Osteoblast (primary cell): ENCODE data around the gene ZIC5. TPM values are rescaled to one million over a fixed set of nuclear protein-coding genes. Genes with fewer than 3 reads are reported as not detected.
A peak's percentile ranks its signal among the peaks of the same experiment; 100 is the strongest.

Experiments used
- DNase-seq: peaks from one replicate; pipeline ENCODE4 v3.0.0; 2011; ENCODE audit warnings: low spot score, mixed read lengths; ENCODE audit not compliant: insufficient read length; ENCODE audit errors: missing footprints
- H2AFZ ChIP-seq: 2 replicates; pipeline ENCODE4 v1.6.0; 2011; ENCODE audit warnings: mild to moderate bottlenecking, low read length
- H3K27ac ChIP-seq: 2 replicates; pipeline ENCODE4 v1.5.1; 2011; ENCODE audit warnings: mild to moderate bottlenecking, low read depth, low read length, moderate library complexity
- H3K27me3 ChIP-seq: 2 replicates; pipeline ENCODE4 v1.6.0; 2012; ENCODE audit warnings: mild to moderate bottlenecking, control low read depth, inconsistent platforms, low read length, moderate library complexity; ENCODE audit not compliant: insufficient read depth
- H3K36me3 ChIP-seq: 2 replicates; pipeline ENCODE4 v1.5.1; 2011; ENCODE audit warnings: mild to moderate bottlenecking, low read length, control low read depth, moderate library complexity; ENCODE audit not compliant: insufficient read depth
- H3K4me1 ChIP-seq: 2 replicates; pipeline ENCODE4 v1.5.1; 2011; ENCODE audit warnings: mild to moderate bottlenecking, low read length, control low read depth, moderate library complexity; ENCODE audit not compliant: insufficient read depth
- H3K4me2 ChIP-seq: 2 replicates; pipeline ENCODE4 v1.6.0; 2011; ENCODE audit warnings: mild to moderate bottlenecking, low read length; ENCODE audit not compliant: insufficient read depth
- H3K4me3 ChIP-seq: fragments of 200-600 bp; sonication (generic); 3 replicates; pipeline ENCODE4 v1.5.1; 2012; ENCODE audit warnings: mild to moderate bottlenecking, low read length, inconsistent platforms; ENCODE audit not compliant: insufficient read depth
- H3K79me2 ChIP-seq: 2 replicates; pipeline ENCODE4 v1.6.0; 2012; ENCODE audit warnings: mild to moderate bottlenecking, low read length, control low read depth, inconsistent platforms; ENCODE audit not compliant: insufficient read depth
- H3K9me3 ChIP-seq: 2 replicates; pipeline ENCODE4 v1.5.1; 2011; ENCODE audit warnings: low read depth, low read length, control low read depth
- H4K20me1 ChIP-seq: 2 replicates; pipeline ENCODE4 v1.6.0; 2012; ENCODE audit warnings: mild to moderate bottlenecking, low read length, control low read depth; ENCODE audit not compliant: insufficient read depth
- CTCF ChIP-seq: IDR thresholded peaks from 2 replicates; pipeline ENCODE4 v1.5.1; 2011; ENCODE audit warnings: mild to moderate bottlenecking, low read depth, low read length, moderate library complexity; ENCODE audit errors: extremely low read depth
- total RNA-seq: library from RNA; depleted of rRNA; stranded (reverse); fragments of >200 nt; gene quantifications from 2 replicates; pipeline ENCODE4 v1.2.3, GENCODE V29; 2012

The ZIC5 gene
- total RNA-seq, 1 donor, result not detected

DNA sequence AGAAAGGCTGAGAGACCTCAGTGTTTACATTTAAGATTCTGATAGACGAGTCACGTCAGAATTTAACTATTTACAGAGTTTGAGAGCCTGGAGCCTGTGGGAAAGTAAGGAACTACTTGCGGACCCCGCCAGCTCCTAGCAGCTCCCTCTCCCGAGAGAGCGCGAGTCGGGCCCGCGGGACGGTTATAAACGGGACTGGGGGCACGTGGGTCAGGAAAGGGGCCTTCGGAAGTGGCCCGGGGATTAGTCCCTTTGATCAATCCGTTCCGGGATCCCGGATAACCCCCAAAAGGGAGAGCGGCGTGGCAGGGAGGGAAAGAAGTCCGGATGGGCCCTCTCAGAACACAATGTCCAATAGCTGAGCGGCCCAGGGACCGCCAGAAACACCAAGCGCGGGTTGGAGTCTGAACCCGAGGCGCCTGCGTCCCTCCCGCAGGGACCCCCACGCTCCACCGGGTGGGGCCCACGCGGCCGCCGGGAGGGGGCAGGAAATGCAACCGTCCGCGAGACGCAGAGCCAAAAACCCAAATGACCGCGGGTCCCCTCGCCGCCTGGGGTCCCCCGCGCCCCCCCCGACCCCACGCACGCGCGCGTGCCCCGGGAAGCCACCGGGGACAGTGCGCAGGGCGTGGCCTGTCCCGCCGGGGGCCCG, 3.6 kb downstream of the ZIC5 start:
- Histone ChIP-seq H3K4me3 (no peak overlapping the region), H3K27ac (no peak overlapping the region), H3K36me3 (no peaks in the 10 kb centered on the region), H2AFZ (no peak overlapping the region), H3K9me3 (no peaks in the 10 kb centered on the region), H3K79me2 (no peaks in the 10 kb centered on the region), H4K20me1 (peaks cover 2% of the 10 kb centered on the region), H3K27me3 (peaks cover 80% of the 10 kb centered on the region), H3K4me1 (no peaks in the 10 kb centered on the region), H3K4me2 (no peak overlapping the region)
- DNase-seq, result peak; percentile 58
- TF ChIP-seq CTCF, result no peak

DNA sequence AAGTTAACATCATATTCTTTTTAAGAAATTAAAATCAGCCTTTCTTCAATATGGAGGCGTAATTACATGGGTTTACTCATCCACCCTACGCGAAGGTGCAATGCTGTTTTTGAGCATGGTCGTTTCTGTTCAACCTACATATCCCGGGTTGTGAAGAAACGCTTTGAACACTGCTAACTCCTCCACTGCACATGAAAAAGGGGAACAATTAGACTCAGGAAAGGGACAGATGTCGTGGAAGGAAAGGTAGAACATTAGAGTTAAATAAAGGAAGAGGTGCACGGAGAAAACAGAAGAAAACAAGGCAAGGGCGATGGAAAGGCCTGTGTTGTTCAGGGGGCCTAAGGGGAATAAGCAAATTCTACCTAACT, 4.1 kb downstream of the ZIC5 start:
- H3K4me1 ChIP-seq, result no peaks in the 10 kb centered on the region
- H2AFZ ChIP-seq, result no peak overlapping the region
- H3K79me2 ChIP-seq, result no peaks in the 10 kb centered on the region
- H3K36me3 ChIP-seq, result no peaks in the 10 kb centered on the region
- no peaks in the 10 kb centered on the region for H3K9me3 ChIP-seq
- H3K4me2 ChIP-seq, result no peak overlapping the region
- H3K27ac ChIP-seq, result no peak overlapping the region
- no peak for DNase-seq
- H3K27me3 ChIP-seq, result peaks cover 80% of the 10 kb centered on the region
- TF ChIP-seq CTCF, result no peak
- H3K4me3 ChIP-seq, result no peak overlapping the region
- H4K20me1 ChIP-seq, result peaks cover 2% of the 10 kb centered on the region

- TF ChIP-seq CTCF, result no peak
- no peak overlapping the region for H3K4me3 ChIP-seq
- H2AFZ ChIP-seq, result no peak overlapping the region
- DNase-seq, result no peak
- peaks cover 80% of the 10 kb centered on the region for H3K27me3 ChIP-seq
- peaks cover 2% of the 10 kb centered on the region for H4K20me1 ChIP-seq
- no peaks in the 10 kb centered on the region for H3K79me2 ChIP-seq
- no peaks in the 10 kb centered on the region for H3K4me1 ChIP-seq
- no peak overlapping the region for H3K27ac ChIP-seq
- H3K4me2 ChIP-seq, result no peak overlapping the region
- no peaks in the 10 kb centered on the region for H3K9me3 ChIP-seq
- H3K36me3 ChIP-seq, result no peaks in the 10 kb centered on the region
These were observed 5.3 kb downstream of the ZIC5 start for GRCh38 chr13:99966064-99966805.

- no peaks in the 10 kb centered on the region for H3K9me3 ChIP-seq
- no peak overlapping the region for H3K4me3 ChIP-seq
- no peak overlapping the region for H3K4me2 ChIP-seq
- no peak overlapping the region for H3K27ac ChIP-seq
- no peaks in the 10 kb centered on the region for H3K4me1 ChIP-seq
- no peak for DNase-seq
- no peak overlapping the region for H2AFZ ChIP-seq
- no peak for TF ChIP-seq CTCF
- H4K20me1 ChIP-seq, result peaks cover 2% of the 10 kb centered on the region
- H3K27me3 ChIP-seq, result peaks cover 85% of the 10 kb centered on the region
- H3K79me2 ChIP-seq, result no peaks in the 10 kb centered on the region
- H3K36me3 ChIP-seq, result no peaks in the 10 kb centered on the region
These were observed 6.1 kb downstream of the ZIC5 start for GRCh38 chr13:99965329-99966000.
